ENCODE results near the gene EMD. TPM values are rescaled to one million over a fixed set of nuclear protein-coding genes. Genes with fewer than 3 reads are reported as not detected.

The EMD gene
- total RNA-seq, result 79.6 TPM
- 102 TPM for polyA plus RNA-seq (ENCODE audit: insufficient read depth, low read depth, low replicate concordance)
- long read RNA-seq, donor 1, transcript EMD-202 (6 exons, 1,379 nt), result major isoform, 23 of 44 reads
- long read RNA-seq, donor 1, partial matches to known transcripts, result 15 of 44 reads
- long read RNA-seq, donor 1, other reads (novel, unspliced or antisense), result 0 of 44 reads
- long read RNA-seq, donor 2, transcript EMD-202 (6 exons, 1,379 nt), result major isoform, 25 of 30 reads
- long read RNA-seq, donor 2, partial matches to known transcripts, result 0 of 30 reads
- long read RNA-seq, donor 2, other reads (novel, unspliced or antisense), result 0 of 30 reads
- long read RNA-seq, donor 3, transcript EMD-202 (6 exons, 1,379 nt), result major isoform, 37 of 41 reads
- long read RNA-seq, donor 3, partial matches to known transcripts, result 0 of 41 reads
- long read RNA-seq, donor 3, other reads (novel, unspliced or antisense), result 0 of 41 reads
- long read RNA-seq, donor 4, transcript EMD-202 (6 exons, 1,379 nt), result major isoform, 24 of 25 reads
- long read RNA-seq, donor 4, partial matches to known transcripts, result 0 of 25 reads
- long read RNA-seq, donor 4, other reads (novel, unspliced or antisense), result 0 of 25 reads
- long read RNA-seq, donor 5, partial matches to known transcripts, result 0 of 2 reads
- long read RNA-seq, donor 5, other reads (novel, unspliced or antisense), result 0 of 2 reads
- long read RNA-seq, donor 6, transcript EMD-202 (6 exons, 1,379 nt), result major isoform, 16 of 19 reads
- long read RNA-seq, donor 6, partial matches to known transcripts, result 0 of 19 reads
- long read RNA-seq, donor 6, other reads (novel, unspliced or antisense), result 0 of 19 reads
- long read RNA-seq, donor 7, transcript EMD-202 (6 exons, 1,379 nt), result major isoform, 21 of 34 reads
- long read RNA-seq, donor 7, partial matches to known transcripts, result 0 of 34 reads
- long read RNA-seq, donor 7, other reads (novel, unspliced or antisense), result 11 of 34 reads
- long read RNA-seq, donor 8, transcript EMD-202 (6 exons, 1,379 nt), result major isoform, 24 of 28 reads
- long read RNA-seq, donor 8, partial matches to known transcripts, result 0 of 28 reads
- long read RNA-seq, donor 8, other reads (novel, unspliced or antisense), result 0 of 28 reads
- long read RNA-seq, donor 9, transcript EMD-202 (6 exons, 1,379 nt), result major isoform, 11 of 12 reads
- long read RNA-seq, donor 9, partial matches to known transcripts, result 0 of 12 reads
- long read RNA-seq, donor 9, other reads (novel, unspliced or antisense), result 0 of 12 reads
- long read RNA-seq, donor 10, transcript EMD-202 (6 exons, 1,379 nt), result major isoform, 30 of 40 reads
- long read RNA-seq, donor 10, partial matches to known transcripts, result 6 of 40 reads
- long read RNA-seq, donor 10, other reads (novel, unspliced or antisense), result 0 of 40 reads

GRCh38 chrX:154378799-154379568, at the start of gene EMD:
Gene EMD (plus strand): TSS chrX:154379295. CDS start chrX:154379485, 190 bp downstream.
- no peak for TF ChIP-seq CTCF (IDR thresholded peaks at IDR 0.05; ENCODE audit: borderline replicate concordance, extremely low read depth, insufficient read depth)
- H3K4me1 ChIP-seq (ENCODE audit: control insufficient read depth in 2 of 3, insufficient read depth in 2 of 3, low read depth in 1 of 3, low read length in 3 of 3), result peaks cover 0 to 11% (median 0%) of the 10 kb centered on the region in 3 donors
- DNase-seq, result peak; percentile 98 to 99 (median 99)
- FAIRE-seq, result peak; percentile 99
- peak within 1 kb of the TSS; percentile 51 to 87 (median 77) for H3K9ac ChIP-seq (ENCODE audit: low read length in 3 of 3)
- H3K4me3 ChIP-seq (ENCODE audit: low read length in 3 of 3), result peak within 1 kb of the TSS; percentile 60 to 77 (median 69)
- no peaks in the 10 kb centered on the region for H3K27me3 ChIP-seq (ENCODE audit: control insufficient read depth, insufficient read depth, low read length)
- peak within 1 kb of the TSS; percentile 93 to 94 for H3K27ac ChIP-seq (ENCODE audit: low read depth in 2 of 2, low read length in 2 of 2)
- H3K36me3 ChIP-seq (ENCODE audit: control insufficient read depth in 2 of 3, insufficient read depth in 3 of 3, low read length in 3 of 3), result peaks cover 0 to 2% (median 0%) of the 10 kb centered on the region in 3 donors
- H3K9me3 ChIP-seq (ENCODE audit: control insufficient read depth in 2 of 3, insufficient read depth in 1 of 3, low read length in 3 of 3), result no peaks in the 10 kb centered on the region
- intact Hi-C loops (cut with DNase I), result no loop called here

GRCh38 chrX:154332561-154332960, 46.5 kb upstream of the EMD start:
- FAIRE-seq (no peak), DNase-seq (no peak)
- TF ChIP-seq CTCF (IDR thresholded peaks at IDR 0.05; ENCODE audit: borderline replicate concordance, extremely low read depth, insufficient read depth), result no peak
- Histone ChIP-seq H3K36me3 (ENCODE audit: control insufficient read depth in 2 of 3, insufficient read depth in 3 of 3, low read length in 3 of 3) (no peaks in the 10 kb centered on the region), H3K27me3 (ENCODE audit: control insufficient read depth, insufficient read depth, low read length) (no peaks in the 10 kb centered on the region), H3K4me3 (ENCODE audit: low read length in 3 of 3) (no peak overlapping the region), H3K9me3 (ENCODE audit: control insufficient read depth in 2 of 3, insufficient read depth in 1 of 3, low read length in 3 of 3) (no peaks in the 10 kb centered on the region), H3K27ac (ENCODE audit: low read depth in 2 of 2, low read length in 2 of 2) (no peak overlapping the region), H3K9ac (ENCODE audit: low read length in 3 of 3) (no peak overlapping the region), H3K4me1 (ENCODE audit: control insufficient read depth in 2 of 3, insufficient read depth in 2 of 3, low read depth in 1 of 3, low read length in 3 of 3) (no peaks in the 10 kb centered on the region)
- intact Hi-C loops (cut with DNase I), result no loop called here

GRCh38 chrX:154333116-154333515, 46.0 kb upstream of the EMD start:
- no peak for DNase-seq
- Histone ChIP-seq H3K4me1 (ENCODE audit: control insufficient read depth in 2 of 3, insufficient read depth in 2 of 3, low read depth in 1 of 3, low read length in 3 of 3) (no peaks in the 10 kb centered on the region), H3K9ac (ENCODE audit: low read length in 3 of 3) (no peak overlapping the region), H3K4me3 (ENCODE audit: low read length in 3 of 3) (no peak overlapping the region), H3K27me3 (ENCODE audit: control insufficient read depth, insufficient read depth, low read length) (no peaks in the 10 kb centered on the region), H3K36me3 (ENCODE audit: control insufficient read depth in 2 of 3, insufficient read depth in 3 of 3, low read length in 3 of 3) (no peaks in the 10 kb centered on the region), H3K27ac (ENCODE audit: low read depth in 2 of 2, low read length in 2 of 2) (no peak overlapping the region), H3K9me3 (ENCODE audit: control insufficient read depth in 2 of 3, insufficient read depth in 1 of 3, low read length in 3 of 3) (no peaks in the 10 kb centered on the region)
- FAIRE-seq, result no peak
- intact Hi-C loops (cut with DNase I), result no loop called here
- no peak for TF ChIP-seq CTCF (IDR thresholded peaks at IDR 0.05; ENCODE audit: borderline replicate concordance, extremely low read depth, insufficient read depth)
